HT-29 (cell line): ENCODE measurements around the gene FAM98C. TPM values are rescaled to one million over a fixed set of nuclear protein-coding genes. Genes with fewer than 3 reads are reported as not detected.

Experiments
- DNase-seq: peaks from one replicate; pipeline ENCODE4 v3.0.0-alpha.2; 2015; ENCODE audit warnings: low spot score
- total RNA-seq: library from RNA; depleted of rRNA; stranded (reverse); fragments of >200 nt; shearing (Covaris generic); gene quantifications from 2 replicates; pipeline ENCODE4 v1.2.3, GENCODE V29; 2014

The FAM98C gene
- total RNA-seq, 1 experiment from 2014 or later = 49.5 TPM

- no peak for DNase-seq
Observed at GRCh38 chr19:38377052-38377451, 25.8 kb upstream of the FAM98C start.

- DNase-seq = no peak
Observed at GRCh38 chr19:38378866-38379265, 24.0 kb upstream of the FAM98C start.

GRCh38 chr19:38381138-38381537 lies 21.8 kb upstream of the FAM98C start:
- no peak for DNase-seq

- no peak for DNase-seq
Observed at GRCh38 chr19:38383184-38383583, 19.7 kb upstream of the FAM98C start.

- no peak for DNase-seq
Observed at GRCh38 chr19:38383743-38384142, 19.1 kb upstream of the FAM98C start.

GRCh38 chr19:38384209-38385027 lies 18.5 kb upstream of the FAM98C start:
- DNase-seq = peak; percentile 62

- no peak for DNase-seq
Observed at GRCh38 chr19:38385057-38385803, 17.7 kb upstream of the FAM98C start.

- DNase-seq = no peak
Observed at GRCh38 chr19:38385804-38386257, 17.1 kb upstream of the FAM98C start.

GRCh38 chr19:38386300-38386970 lies 16.5 kb upstream of the FAM98C start:
- no peak for DNase-seq

GRCh38 chr19:38386971-38387549 lies 15.8 kb upstream of the FAM98C start:
- no peak for DNase-seq

GRCh38 chr19:38387550-38388348 lies 15.1 kb upstream of the FAM98C start, which contains the start of gene GGN:
Gene GGN (minus strand): TSS chr19:38388034. CDS start chr19:38387261, 773 bp downstream.
- peak; percentile 97 for DNase-seq

GRCh38 chr19:38388349-38389100 lies 14.4 kb upstream of the FAM98C start, which contains the start of gene SPRED3:
Gene SPRED3 (plus strand): TSS chr19:38388697. CDS start chr19:38390303, 1,606 bp downstream.
- no peak for DNase-seq

- DNase-seq = no peak
Observed at GRCh38 chr19:38389101-38389925, 13.6 kb upstream of the FAM98C start.

GRCh38 chr19:38389957-38390924 lies 12.7 kb upstream of the FAM98C start:
- no peak for DNase-seq

GRCh38 chr19:38391911-38392464 lies 10.9 kb upstream of the FAM98C start:
- no peak for DNase-seq

GRCh38 chr19:38392707-38393308 lies 10.1 kb upstream of the FAM98C start:
- DNase-seq = peak; percentile 65

GRCh38 chr19:38394488-38394887 lies 8.4 kb upstream of the FAM98C start:
- DNase-seq = no peak
